Ovary (tissue), 3 donors: ENCODE data around the gene GARIN1A.

Experiments used
- CTCF ChIP-seq, 3 donors: fragments of 450-650 bp in 2 of 3; fragments of 200-600 bp in 1 of 3; IDR thresholded peaks; one replicate each; pipeline versions ENCODE4 v1.5.1 to v1.8.0; 2016 to 2022; ENCODE audit warnings: antibody characterized with exemption in 3 of 3, mild to moderate bottlenecking in 1 of 3
- EP300 ChIP-seq: sonication (generic); formaldehyde crosslinking; IDR thresholded peaks from one replicate; pipeline ENCODE4 v1.6.1; 2017; ENCODE audit warnings: antibody characterized with exemption
- POLR2A ChIP-seq: fragments of 450-650 bp; IDR thresholded peaks from one replicate; pipeline ENCODE4 v1.6.1; 2017; ENCODE audit warnings: antibody characterized with exemption, mild to moderate bottlenecking, moderate library complexity
- donor health status: DM: no; HTN: no; CAD: no.

- TF ChIP-seq CTCF (IDR thresholded peaks at IDR 0.05) (no peak), POLR2A (no peak), EP300 (no peak)
Measured at GRCh38 chr7:128692623-128693270, 20.7 kb downstream of the GARIN1A start.
